ENCODE data around the gene WNK2. TPM values are rescaled to one million over a fixed set of nuclear protein-coding genes. Genes with fewer than 3 reads are reported as not detected.
"Not testable (repeated sequence)": the region's sequence is repeated elsewhere in the genome, so short reads cannot be mapped to it uniquely, and the experiment has no call there.

Gene WNK2
- total and polyA plus RNA-seq, 2 donors (not counting 3 experiments of a cell fraction or from before 2014, with no cell fraction given): not detected

DNA sequence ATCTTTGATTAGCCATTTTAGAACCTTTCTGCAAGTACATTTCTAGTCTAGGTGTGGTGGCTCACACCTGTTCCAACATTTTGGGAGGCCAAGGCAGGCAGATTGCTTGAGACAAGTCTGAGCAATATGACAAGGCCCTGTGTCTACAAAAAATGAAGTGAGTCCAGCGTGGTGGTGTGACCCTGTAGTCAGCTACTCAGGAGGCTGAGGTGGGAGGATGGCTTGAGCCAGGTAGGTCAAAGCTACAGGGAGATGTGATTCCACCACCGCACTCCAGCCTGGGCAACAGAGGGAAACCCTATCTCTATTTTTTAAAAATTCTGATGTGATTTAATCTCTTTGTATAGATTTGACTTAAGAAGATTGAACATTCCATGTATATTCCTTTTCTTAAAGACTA, 171.9 kb downstream of the WNK2 start:
- no TSS peak for BruUV-seq (replicated peaks)
- no peaks in the 10 kb centered on the region for H3K4me1 ChIP-seq (ENCODE audit: control insufficient read depth, extremely low read depth, insufficient read depth, low read length)
- FAIRE-seq (no peak), DNase-seq (ENCODE audit: low read depth, low spot score) (no peak)
- CTCF ChIA-PET: no interaction called here
- H3K9me3 ChIP-seq (replicated peaks; ENCODE audit: control insufficient read depth, insufficient read depth, low read length): no peaks in the 10 kb centered on the region
- H3K4me2 ChIP-seq (ENCODE audit: insufficient read depth, low read length): no peak overlapping the region
- no peaks in the 10 kb centered on the region for H3K79me2 ChIP-seq (ENCODE audit: control insufficient read depth, insufficient read depth, low read length)
- H3K36me3 ChIP-seq (ENCODE audit: control insufficient read depth in 2 of 2, extremely low read depth in 1 of 2, insufficient read depth in 2 of 2, low read length in 2 of 2): no peaks in the 10 kb centered on the region
- H3K9me1 ChIP-seq (replicated peaks; ENCODE audit: control insufficient read depth, extremely low read depth, insufficient read depth, low read length): no peaks in the 10 kb centered on the region
- intact Hi-C loops (cut with micrococcal nuclease) (no loop called here), dilution Hi-C loops (cut with MboI; ENCODE audit: extremely low pct_ligation_motif_present, low sequenced_read_pairs) (no loop called here)
- no peak for TF ChIP-seq POLR2AphosphoS5 (IDR thresholded peaks at IDR 0.05; ENCODE audit: insufficient read depth, low read depth, low read length)
- TF ChIP-seq POLR2A (IDR thresholded peaks at IDR 0.05; ENCODE audit: low read depth, low read length): no peak
- TF ChIP-seq EZH2 (IDR thresholded peaks at IDR 0.05; ENCODE audit: borderline replicate concordance, low read depth, low read length, severe bottlenecking): no peak
- no peak for TF ChIP-seq JUN (IDR thresholded peaks at IDR 0.05; ENCODE audit: borderline replicate concordance, insufficient read depth, insufficient read length, low read depth)
- H3K9ac ChIP-seq (replicated peaks; ENCODE audit: extremely low read depth, insufficient read depth, low read length): no peak overlapping the region
- H3K27me3 ChIP-seq (ENCODE audit: control insufficient read depth in 2 of 2, insufficient read depth in 2 of 2, low read length in 2 of 2): no peaks in the 10 kb centered on the region
- no peaks in the 10 kb centered on the region for H4K20me1 ChIP-seq (replicated peaks; ENCODE audit: control insufficient read depth, extremely low read depth, insufficient read depth, low read length)
- H3K27ac ChIP-seq (ENCODE audit: insufficient read depth, low read depth, low read length): no peak overlapping the region
- H3K4me3 ChIP-seq (replicated peaks in 1 of 3; ENCODE audit: insufficient read depth in 1 of 3, low read depth in 1 of 3, low read length in 3 of 3): no peak overlapping the region
- H2AFZ ChIP-seq (ENCODE audit: low read depth, low read length): no peak overlapping the region
- POLR2A ChIA-PET: no interaction called here

DNA sequence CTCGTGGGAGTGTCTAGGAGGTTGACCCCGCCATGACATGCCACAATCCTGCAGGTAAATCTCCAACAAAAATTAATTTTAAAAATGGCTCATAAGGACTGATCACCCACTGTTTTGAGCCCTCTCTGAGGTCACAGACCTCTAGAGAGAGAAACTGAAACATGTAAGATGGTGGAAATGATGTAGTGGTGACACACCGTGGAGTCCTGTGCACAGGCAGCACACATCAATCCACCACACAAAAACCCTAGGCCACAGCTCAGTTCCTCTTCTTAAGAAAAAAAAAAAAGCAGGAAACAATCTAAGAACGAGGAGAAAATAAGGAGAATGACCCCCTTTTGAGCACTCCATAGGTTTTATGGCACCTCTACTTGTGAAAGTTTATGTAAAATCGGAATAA, 173.7 kb downstream of the WNK2 start:
- Histone ChIP-seq H3K9ac (replicated peaks; ENCODE audit: extremely low read depth, insufficient read depth, low read length) (no peak overlapping the region), H3K4me2 (ENCODE audit: insufficient read depth, low read length) (no peak overlapping the region), H3K9me3 (replicated peaks; ENCODE audit: control insufficient read depth, insufficient read depth, low read length) (no peaks in the 10 kb centered on the region), H3K27me3 (ENCODE audit: control insufficient read depth in 2 of 2, insufficient read depth in 2 of 2, low read length in 2 of 2) (no peaks in the 10 kb centered on the region), H4K20me1 (replicated peaks; ENCODE audit: control insufficient read depth, extremely low read depth, insufficient read depth, low read length) (no peaks in the 10 kb centered on the region), H3K79me2 (ENCODE audit: control insufficient read depth, insufficient read depth, low read length) (no peaks in the 10 kb centered on the region), H3K36me3 (ENCODE audit: control insufficient read depth in 2 of 2, extremely low read depth in 1 of 2, insufficient read depth in 2 of 2, low read length in 2 of 2) (no peaks in the 10 kb centered on the region), H2AFZ (ENCODE audit: low read depth, low read length) (no peak overlapping the region), H3K4me3 (replicated peaks in 1 of 3; ENCODE audit: insufficient read depth in 1 of 3, low read depth in 1 of 3, low read length in 3 of 3) (no peak overlapping the region), H3K27ac (ENCODE audit: insufficient read depth, low read depth, low read length) (no peak overlapping the region), H3K9me1 (replicated peaks; ENCODE audit: control insufficient read depth, extremely low read depth, insufficient read depth, low read length) (no peaks in the 10 kb centered on the region), H3K4me1 (ENCODE audit: control insufficient read depth, extremely low read depth, insufficient read depth, low read length) (no peaks in the 10 kb centered on the region)
- CTCF ChIA-PET: no interaction called here
- TF ChIP-seq, protein P1, sequence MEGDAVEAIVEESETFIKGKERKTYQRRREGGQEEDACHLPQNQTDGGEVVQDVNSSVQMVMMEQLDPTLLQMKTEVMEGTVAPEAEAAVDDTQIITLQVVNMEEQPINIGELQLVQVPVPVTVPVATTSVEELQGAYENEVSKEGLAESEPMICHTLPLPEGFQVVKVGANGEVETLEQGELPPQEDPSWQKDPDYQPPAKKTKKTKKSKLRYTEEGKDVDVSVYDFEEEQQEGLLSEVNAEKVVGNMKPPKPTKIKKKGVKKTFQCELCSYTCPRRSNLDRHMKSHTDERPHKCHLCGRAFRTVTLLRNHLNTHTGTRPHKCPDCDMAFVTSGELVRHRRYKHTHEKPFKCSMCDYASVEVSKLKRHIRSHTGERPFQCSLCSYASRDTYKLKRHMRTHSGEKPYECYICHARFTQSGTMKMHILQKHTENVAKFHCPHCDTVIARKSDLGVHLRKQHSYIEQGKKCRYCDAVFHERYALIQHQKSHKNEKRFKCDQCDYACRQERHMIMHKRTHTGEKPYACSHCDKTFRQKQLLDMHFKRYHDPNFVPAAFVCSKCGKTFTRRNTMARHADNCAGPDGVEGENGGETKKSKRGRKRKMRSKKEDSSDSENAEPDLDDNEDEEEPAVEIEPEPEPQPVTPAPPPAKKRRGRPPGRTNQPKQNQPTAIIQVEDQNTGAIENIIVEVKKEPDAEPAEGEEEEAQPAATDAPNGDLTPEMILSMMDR (IDR thresholded peaks at IDR 0.05; ENCODE audit: extremely low read depth in 1 of 2, insufficient read depth in 1 of 2, low read depth in 1 of 2, low read length in 2 of 2): no peak
- TF ChIP-seq EZH2 (IDR thresholded peaks at IDR 0.05; ENCODE audit: borderline replicate concordance, low read depth, low read length, severe bottlenecking) (no peak), POLR2AphosphoS5 (IDR thresholded peaks at IDR 0.05; ENCODE audit: insufficient read depth, low read depth, low read length) (no peak), GATA2 (IDR thresholded peaks at IDR 0.05; ENCODE audit: insufficient read depth, insufficient read length, low read depth, low read length) (no peak), MYC (IDR thresholded peaks at IDR 0.05; ENCODE audit: low read depth, low read length) (no peak), POLR2A (IDR thresholded peaks at IDR 0.05; ENCODE audit: low read depth, low read length) (no peak), JUN (IDR thresholded peaks at IDR 0.05; ENCODE audit: borderline replicate concordance, insufficient read depth, insufficient read length, low read depth) (no peak), FOS (IDR thresholded peaks at IDR 0.05; ENCODE audit: borderline replicate concordance, insufficient read depth, low read length) (no peak)
- TF ChIP-seq, protein P2, sequence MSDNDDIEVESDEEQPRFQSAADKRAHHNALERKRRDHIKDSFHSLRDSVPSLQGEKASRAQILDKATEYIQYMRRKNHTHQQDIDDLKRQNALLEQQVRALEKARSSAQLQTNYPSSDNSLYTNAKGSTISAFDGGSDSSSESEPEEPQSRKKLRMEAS (IDR thresholded peaks at IDR 0.05; ENCODE audit: insufficient read depth, insufficient read length): no peak
- dilution Hi-C loops (cut with MboI; ENCODE audit: extremely low pct_ligation_motif_present, low sequenced_read_pairs): no loop called here
- FAIRE-seq: no peak
- intact Hi-C loops (cut with micrococcal nuclease): no loop called here
- no peak for DNase-seq (ENCODE audit: low read depth, low spot score)
- POLR2A ChIA-PET: no interaction called here
- no TSS peak for BruUV-seq (replicated peaks)

DNA sequence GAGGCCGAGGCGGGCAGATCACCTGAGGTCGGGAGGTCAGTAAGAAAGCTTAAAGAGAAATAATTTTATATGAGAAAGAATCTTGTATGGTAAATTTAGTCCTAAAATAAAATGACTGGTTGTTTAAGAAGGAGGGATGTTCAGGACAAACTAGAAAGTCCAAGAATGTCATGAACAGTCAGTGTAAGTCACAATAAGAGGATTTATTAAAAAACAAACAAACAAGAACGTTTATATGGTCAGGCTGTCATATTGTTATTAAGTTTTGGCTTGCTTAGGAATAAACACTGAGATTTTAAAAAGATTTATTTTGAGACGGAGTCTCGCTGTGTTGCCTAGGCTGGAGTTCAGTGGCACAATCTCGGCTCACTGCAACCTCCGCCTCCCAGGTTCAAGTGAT, 176.0 kb downstream of the WNK2 start:
- H4K20me1 ChIP-seq (replicated peaks; ENCODE audit: control insufficient read depth, extremely low read depth, insufficient read depth, low read length); H3K9ac ChIP-seq (replicated peaks; ENCODE audit: extremely low read depth, insufficient read depth, low read length); intact Hi-C loops (cut with micrococcal nuclease); H3K9me1 ChIP-seq (replicated peaks; ENCODE audit: control insufficient read depth, extremely low read depth, insufficient read depth, low read length); H3K27ac ChIP-seq (ENCODE audit: insufficient read depth, low read depth, low read length); H3K79me2 ChIP-seq (ENCODE audit: control insufficient read depth, insufficient read depth, low read length); H3K4me1 ChIP-seq (ENCODE audit: control insufficient read depth, extremely low read depth, insufficient read depth, low read length); dilution Hi-C loops (cut with MboI; ENCODE audit: extremely low pct_ligation_motif_present, low sequenced_read_pairs); H3K36me3 ChIP-seq (ENCODE audit: control insufficient read depth in 2 of 2, extremely low read depth in 1 of 2, insufficient read depth in 2 of 2, low read length in 2 of 2); FAIRE-seq; POLR2A ChIA-PET; DNase-seq (ENCODE audit: low read depth, low spot score); H2AFZ ChIP-seq (ENCODE audit: low read depth, low read length); CTCF ChIA-PET; H3K9me3 ChIP-seq (replicated peaks; ENCODE audit: control insufficient read depth, insufficient read depth, low read length); H3K27me3 ChIP-seq (ENCODE audit: control insufficient read depth in 2 of 2, insufficient read depth in 2 of 2, low read length in 2 of 2); H3K4me2 ChIP-seq (ENCODE audit: insufficient read depth, low read length); BruUV-seq (replicated peaks); H3K4me3 ChIP-seq (replicated peaks in 1 of 3; ENCODE audit: insufficient read depth in 1 of 3, low read depth in 1 of 3, low read length in 3 of 3): not testable (repeated sequence)

Data from endothelial cell of umbilical vein (primary cell).